Measurements from ENCODE around the gene EVL. TPM values are rescaled to one million over a fixed set of nuclear protein-coding genes. Genes with fewer than 3 reads are reported as not detected.

The EVL gene
- total and polyA plus RNA-seq, 2 of the 8 experiments (the other 6 are each of a cell fraction or from before 2014, with no cell fraction given): 30.7 to 64.6 TPM

DNA sequence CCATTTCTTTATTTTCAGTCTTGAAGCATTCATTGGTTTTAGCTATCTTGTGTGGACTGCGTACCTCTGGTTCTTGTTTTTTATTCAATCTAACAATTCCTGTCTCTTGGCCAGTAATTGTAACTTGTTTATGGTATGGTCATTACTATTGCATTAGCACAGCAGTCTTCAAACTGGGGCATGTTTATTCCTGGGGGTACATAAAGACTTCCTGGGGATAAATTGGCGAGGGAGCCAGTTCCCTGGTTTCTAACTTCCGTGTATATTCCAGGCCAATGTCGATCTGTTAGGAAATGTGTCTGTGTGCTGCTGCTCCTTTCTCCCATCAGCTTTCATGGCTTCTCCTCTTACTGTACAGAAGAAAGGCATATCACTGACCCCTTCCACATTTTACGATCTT lies 13.7 kb upstream of the EVL start:
- no peak overlapping the region for H3K4me2 ChIP-seq (ENCODE audit: insufficient read depth in 1 of 2, low read depth in 2 of 2, low read length in 2 of 2)
- WGBS, 2 experiments (ENCODE audit: extremely low coverage in 1 of 2, insufficient coverage in 1 of 2, insufficient read length in 1 of 2, insufficient replicate concordance in 2 of 2, low coverage in 1 of 2, low lambda C conversion rate in 2 of 2, missing lambda C conversion rate in 1 of 2): 86% methylated on average over 5 of the region's 5 CpGs; no CpG with 5 or more reads in 1 of the 2 experiments
- POLR2A ChIA-PET (ENCODE audit: partially characterized antibody): no interaction called here

More for the DNA sequence above, 13.7 kb upstream of the EVL start:
- Histone ChIP-seq H2BK120ac (replicated peaks; ENCODE audit: low read depth, low read length) (no peak overlapping the region), H4K8ac (ENCODE audit: extremely low read depth, insufficient read depth, low read length) (no peak overlapping the region), H3K56ac (replicated peaks; ENCODE audit: insufficient read length, low read depth, low read length) (no peak overlapping the region), H3K27ac (ENCODE audit: low read depth, low read length) (no peak overlapping the region), H4K91ac (replicated peaks; ENCODE audit: insufficient read length, low read length) (no peak overlapping the region), H3K4me3 (ENCODE audit: extremely low read depth in 1 of 4, insufficient read depth in 2 of 4, low read depth in 3 of 4, low read length in 4 of 4) (no peak overlapping the region), H3K23ac (ENCODE audit: insufficient read length) (no peak overlapping the region), H2BK20ac (ENCODE audit: low read length) (no peak overlapping the region), H2AK5ac (ENCODE audit: low read depth, low read length) (no peak overlapping the region), H3K4me1 (replicated peaks in 1 of 4; ENCODE audit: control insufficient read depth in 3 of 4, insufficient read depth in 4 of 4, low read length in 3 of 4) (no peaks in the 10 kb centered on the region), H3K9ac (replicated peaks in 1 of 4; ENCODE audit: extremely low read depth in 1 of 4, low read depth in 3 of 4, low read length in 3 of 4) (no peak overlapping the region), H2BK5ac (ENCODE audit: low read depth, low read length) (no peak overlapping the region), H3K79me2 (ENCODE audit: control insufficient read depth in 1 of 2, insufficient read depth in 2 of 2, low read length in 2 of 2) (0 out of 4 replicates have a peak, but pooled peaks cover 0 to 3% of the 10 kb centered on the region in 2 experiments), H3K36me3 (ENCODE audit: control insufficient read depth in 2 of 4, insufficient read depth in 4 of 4, low read length in 3 of 4) (no peaks in the 10 kb centered on the region), H2AFZ (ENCODE audit: low read length) (no peak overlapping the region), H3K9me3 (ENCODE audit: insufficient read depth in 2 of 2, low read depth in 1 of 2, low read length in 1 of 2) (no peaks in the 10 kb centered on the region), H3K18ac (ENCODE audit: extremely low read depth, low read length) (no peak overlapping the region), H3K79me1 (ENCODE audit: low read depth, low read length) (peaks cover 1% of the 10 kb centered on the region; the same call in 1 of the 2 replicates), H3K4ac (replicated peaks; ENCODE audit: insufficient read length, low read depth, low read length) (no peak overlapping the region), H3K27me3 (replicated peaks in 1 of 4; ENCODE audit: control insufficient read depth in 3 of 4, extremely low read depth in 1 of 4, insufficient read depth in 3 of 4, low read length in 3 of 4) (no peaks in the 10 kb centered on the region), H3K14ac (ENCODE audit: insufficient read length) (no peak overlapping the region), H2BK15ac (ENCODE audit: low read length) (no peak overlapping the region), H4K5ac (ENCODE audit: insufficient read length, low read depth, low read length) (no peak overlapping the region), H4K20me1 (replicated peaks in 1 of 2; ENCODE audit: control insufficient read depth in 1 of 2, insufficient read depth in 2 of 2, low read length in 2 of 2) (no peaks in the 10 kb centered on the region), H2BK12ac (ENCODE audit: low read depth, low read length) (no peak overlapping the region), H3K23me2 (ENCODE audit: low read depth, low read length) (no peaks in the 10 kb centered on the region)
- FAIRE-seq: no peak
- TF ChIP-seq TAF1 (IDR thresholded peaks at IDR 0.05; ENCODE audit: low read depth, low read length) (no peak), RFX5 (IDR thresholded peaks at IDR 0.05; ENCODE audit: borderline replicate concordance, low read depth, low read length) (no peak), CEBPB (IDR thresholded peaks at IDR 0.05; ENCODE audit: low read depth, low read length) (no peak), SAP30 (IDR thresholded peaks at IDR 0.05; ENCODE audit: insufficient read depth, insufficient replicate concordance, low read length) (no peak), ZNF274 (IDR thresholded peaks at IDR 0.05; ENCODE audit: borderline replicate concordance, extremely low read depth, low read length) (no peak), SP1 (IDR thresholded peaks at IDR 0.05; ENCODE audit: low read depth, low read length) (no peak), KDM5A (IDR thresholded peaks at IDR 0.05; ENCODE audit: low read length) (no peak), KDM4A (IDR thresholded peaks at IDR 0.05; ENCODE audit: low read depth, low read length, severe bottlenecking) (no peak), BRCA1 (IDR thresholded peaks at IDR 0.05; ENCODE audit: low read depth, low read length) (no peak), GABPA (IDR thresholded peaks at IDR 0.05; ENCODE audit: borderline replicate concordance, insufficient read depth, low read length) (no peak), EGR1 (IDR thresholded peaks at IDR 0.05; ENCODE audit: borderline replicate concordance, low read depth, low read length) (no peak)
- TF ChIP-seq, protein P1, sequence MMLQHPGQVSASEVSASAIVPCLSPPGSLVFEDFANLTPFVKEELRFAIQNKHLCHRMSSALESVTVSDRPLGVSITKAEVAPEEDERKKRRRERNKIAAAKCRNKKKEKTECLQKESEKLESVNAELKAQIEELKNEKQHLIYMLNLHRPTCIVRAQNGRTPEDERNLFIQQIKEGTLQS (IDR thresholded peaks at IDR 0.05; ENCODE audit: insufficient read depth, low read depth, low read length): no peak
- TF ChIP-seq, protein P2, sequence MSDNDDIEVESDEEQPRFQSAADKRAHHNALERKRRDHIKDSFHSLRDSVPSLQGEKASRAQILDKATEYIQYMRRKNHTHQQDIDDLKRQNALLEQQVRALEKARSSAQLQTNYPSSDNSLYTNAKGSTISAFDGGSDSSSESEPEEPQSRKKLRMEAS (IDR thresholded peaks at IDR 0.05): no peak
- CTCF ChIA-PET (ENCODE audit: partially characterized antibody): interaction anchor here (0.7 to 1.3 kb wide), 2 partner anchors 51 to 256 kb away, joined by 3 read pairs; no protein-coding TSS in a partner anchor
- no peak for DNase-seq (ENCODE audit: low read depth in 1 of 2, low spot score in 2 of 2)

Data from H1 (cell line).